Esophagus squamous epithelium (tissue), 5 donors: Measurements from ENCODE around the gene RNF38. TPM values are rescaled to one million over a fixed set of nuclear protein-coding genes. Genes with fewer than 3 reads are reported as not detected.
A peak's percentile ranks its signal among the peaks of the same experiment; 100 is the strongest.

Experiments
- DNase-seq: peaks from one replicate; lab custom pipeline; 2025; lab: John Stamatoyannopoulos, UW
- H3K27ac ChIP-seq, 4 donors: fragments of 200-600 bp; sonication (generic); one replicate each; pipeline ENCODE4 v1.5.1; 2016 to 2019; ENCODE audit warnings: mild to moderate bottlenecking in 1 of 4
- H3K27me3 ChIP-seq, 4 donors: fragments of 200-600 bp; sonication (generic); 1 replicate in 3 of 4; 2 replicates in 1 of 4; pipeline versions ENCODE4 v1.5.1 to v1.6.0; 2017 to 2021; ENCODE audit warnings: antibody characterized with exemption in 1 of 4
- H3K36me3 ChIP-seq, 3 donors: fragments of 200-600 bp; sonication (generic); one replicate each; pipeline ENCODE4 v1.5.1; 2016 to 2019
- H3K4me1 ChIP-seq, 3 donors: fragments of 200-600 bp; sonication (generic); one replicate each; pipeline ENCODE4 v1.5.1; 2017 to 2019
- H3K4me3 ChIP-seq, 4 donors: fragments of 200-600 bp; sonication (generic); 1 replicate in 3 of 4; 2 replicates in 1 of 4; pipeline ENCODE4 v1.5.1; 2016 to 2019; ENCODE audit warnings: mild to moderate bottlenecking in 2 of 4, moderate library complexity in 1 of 4
- H3K9me3 ChIP-seq, 3 donors: fragments of 200-600 bp; sonication (generic); one replicate each; pipeline ENCODE4 v1.5.1; 2016 to 2019
- CTCF ChIP-seq, 6 experiments: fragments of 450-650 bp in 4 of 6; fragments of 200-600 bp in 2 of 6; sonication (generic) in 2 of 6; IDR thresholded peaks; one replicate each; pipeline ENCODE4 v1.5.1; 2016 to 2019; ENCODE audit warnings: antibody characterized with exemption in 6 of 6, mild to moderate bottlenecking in 4 of 6, moderate library complexity in 4 of 6
- POLR2A ChIP-seq, 4 donors: fragments of 450-650 bp; IDR thresholded peaks; one replicate each; pipeline ENCODE4 v1.6.1; 2017; ENCODE audit warnings: antibody characterized with exemption in 4 of 4, mild to moderate bottlenecking in 4 of 4, moderate library complexity in 3 of 4
- whole genome bisulfite sequencing, 2 donors: methylation state at CpG; one replicate each; pipeline ENCODE4 v1.1.5; 2018; 5-methylcytosine and 5-hydroxymethylcytosine counted together
- intact Hi-C: fragments of 100-400 bp; cut with DNase I; formaldehyde crosslinking; loops from one replicate; pipeline ENCODE4 v1.15.0; 2022
- total RNA-seq, 4 donors: library from RNA; depleted of rRNA; stranded (reverse); fragments of >200 nt; gene quantifications; one replicate each; pipeline ENCODE4 v1.1.0, GENCODE V29; 2016
- donor health status: DM: yes; HTN: yes; CAD: no.

Gene RNF38
- total RNA-seq, 4 donors from 2014 or later: 11.1 to 25.9 (median 13.5) TPM

- Histone ChIP-seq H3K27ac (no peak overlapping the region), H3K9me3 (no peaks in the 10 kb centered on the region), H3K27me3 (no peaks in the 10 kb centered on the region), H3K36me3 (peaks cover 0 to 79% (median 15%) of the 10 kb centered on the region in 3 donors), H3K4me3 (no peak overlapping the region), H3K4me1 (peaks cover 0 to 15% (median 6%) of the 10 kb centered on the region in 3 donors)
- intact Hi-C loops: no loop called here
- TF ChIP-seq POLR2A (IDR thresholded peaks at IDR 0.05): no peak
- TF ChIP-seq CTCF (IDR thresholded peaks at IDR 0.05): no peak
- 61 to 64% methylated on average over 2 of the region's 2 CpGs for WGBS, 2 donors
- no peak for DNase-seq
These were observed 63.1 kb downstream of the RNF38 start for GRCh38 chr9:36337002-36337401.

GRCh38 chr9:36336131-36336907 lies 63.8 kb downstream of the RNF38 start:
- Histone ChIP-seq H3K4me3 (no peak overlapping the region), H3K4me1 (peaks cover 0 to 15% (median 6%) of the 10 kb centered on the region in 3 donors), H3K36me3 (peaks cover 0 to 72% (median 15%) of the 10 kb centered on the region in 3 donors), H3K9me3 (no peaks in the 10 kb centered on the region), H3K27ac (no peak overlapping the region), H3K27me3 (no peaks in the 10 kb centered on the region)
- DNase-seq: no peak
- intact Hi-C loops: no loop called here
- WGBS, 2 donors: 68 to 69% methylated on average over 3 of the region's 3 CpGs
- TF ChIP-seq POLR2A (IDR thresholded peaks at IDR 0.05) (no peak), CTCF (IDR thresholded peaks at IDR 0.05) (no peak)

- no peak for TF ChIP-seq POLR2A (IDR thresholded peaks at IDR 0.05)
- TF ChIP-seq CTCF (IDR thresholded peaks at IDR 0.05): no peak
- H3K27ac ChIP-seq: no peak overlapping the region
- H3K9me3 ChIP-seq: no peaks in the 10 kb centered on the region
- no peaks in the 10 kb centered on the region for H3K27me3 ChIP-seq
- peaks cover 0 to 29% (median 0%) of the 10 kb centered on the region in 3 donors for H3K36me3 ChIP-seq
- intact Hi-C loops: no loop called here
- DNase-seq: no peak
- H3K4me3 ChIP-seq: no peak overlapping the region
- 44 to 47% methylated on average over 2 of the region's 2 CpGs for WGBS, 2 donors
- H3K4me1 ChIP-seq: peaks cover 0 to 16% (median 0%) of the 10 kb centered on the region in 3 donors
These were observed 68.1 kb downstream of the RNF38 start for GRCh38 chr9:36332006-36332405.

GRCh38 chr9:36328798-36329411 lies 71.2 kb downstream of the RNF38 start:
- DNase-seq: no peak
- TF ChIP-seq CTCF (IDR thresholded peaks at IDR 0.05) (peak; percentile 62 to 94 (median 84)), POLR2A (IDR thresholded peaks at IDR 0.05) (no peak)
- Histone ChIP-seq H3K27ac (peak overlapping the region in 1 of 4 donors; percentile 6), H3K4me1 (peaks cover 0 to 15% (median 0%) of the 10 kb centered on the region in 3 donors), H3K9me3 (no peaks in the 10 kb centered on the region), H3K4me3 (no peak overlapping the region), H3K27me3 (no peaks in the 10 kb centered on the region), H3K36me3 (peaks cover 0 to 6% (median 0%) of the 10 kb centered on the region in 3 donors)
- intact Hi-C loops: loop anchor here (5.0 kb wide), 1 partner anchor 82 kb away; no protein-coding TSS in a partner anchor
- 27 to 33% methylated on average over 8 to 9 of the region's 9 CpGs for WGBS, 2 donors
